ENCODE measurements around the gene PLXNB3. TPM values are rescaled to one million over a fixed set of nuclear protein-coding genes. Genes with fewer than 3 reads are reported as not detected.
"Not testable (repeated sequence)": the region's sequence is repeated elsewhere in the genome, so short reads cannot be mapped to it uniquely, and the experiment has no call there.

PLXNB3 gene
- total RNA-seq, 1 donor from 2014 or later = 0.71 TPM

DNA sequence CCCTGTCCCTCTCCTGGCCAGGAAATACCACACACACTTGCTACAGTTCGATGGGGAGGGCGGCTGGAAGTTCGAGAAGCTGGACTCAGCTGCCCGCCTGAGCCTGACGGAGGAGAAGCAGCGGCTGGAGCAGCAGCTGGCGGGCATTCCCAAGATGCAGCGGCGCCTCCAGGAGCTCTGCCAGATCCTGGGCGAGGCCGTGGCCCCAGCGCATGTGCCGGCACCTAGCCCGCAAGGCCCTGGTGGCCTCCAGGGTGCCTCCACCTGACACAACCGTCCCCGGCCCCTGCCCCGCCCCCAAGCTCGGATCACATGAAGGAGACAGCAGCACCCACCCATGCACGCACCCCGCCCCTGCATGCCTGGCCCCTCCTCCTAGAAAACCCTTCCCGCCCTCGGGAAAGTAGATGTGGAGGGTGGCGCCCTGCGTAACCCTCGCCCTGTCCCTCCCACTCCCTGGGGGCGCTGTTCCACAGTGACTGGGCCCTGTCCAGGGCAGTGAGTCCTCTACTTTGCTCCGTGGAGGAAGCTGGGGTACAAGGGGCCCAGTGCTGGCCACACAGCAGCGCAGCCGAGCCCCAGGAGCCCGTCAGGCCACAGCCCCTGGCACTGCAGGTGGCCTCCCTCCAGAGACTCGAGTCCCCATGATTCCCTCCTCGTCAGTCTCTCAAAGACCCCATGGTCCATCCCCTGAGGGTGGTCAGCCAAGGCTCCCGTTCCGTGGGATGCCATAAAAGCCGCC, 20.4 kb upstream of the PLXNB3 start:
- Histone ChIP-seq H3K4me3 (peak overlapping the region; percentile 40), H3K4me2 (peak overlapping the region; percentile 73)
- not testable (repeated sequence) for H3K9ac ChIP-seq; H3K27ac ChIP-seq; H3K9me3 ChIP-seq (ENCODE audit: low read depth); H3K27ac Mint-ChIP-seq; H3K4me1 Mint-ChIP-seq; H4K20me1 ChIP-seq (ENCODE audit: low read depth); H2AFZ ChIP-seq (replicated peaks); H3K4me3 Mint-ChIP-seq; H3F3A ChIP-seq (ENCODE audit: low read depth); H3K36me3 Mint-ChIP-seq; H3K27me3 ChIP-seq; H3K4me1 ChIP-seq; H3K36me3 ChIP-seq; H3K27me3 Mint-ChIP-seq (ENCODE audit: insufficient read depth, low read depth); H3K79me2 ChIP-seq (ENCODE audit: low read depth)
- peaks cover 12% of the 10 kb centered on the region for H3K9me3 Mint-ChIP-seq
- DNase-seq (ENCODE audit: low spot score) = peak; percentile 45
- TF ChIP-seq, protein P1, sequence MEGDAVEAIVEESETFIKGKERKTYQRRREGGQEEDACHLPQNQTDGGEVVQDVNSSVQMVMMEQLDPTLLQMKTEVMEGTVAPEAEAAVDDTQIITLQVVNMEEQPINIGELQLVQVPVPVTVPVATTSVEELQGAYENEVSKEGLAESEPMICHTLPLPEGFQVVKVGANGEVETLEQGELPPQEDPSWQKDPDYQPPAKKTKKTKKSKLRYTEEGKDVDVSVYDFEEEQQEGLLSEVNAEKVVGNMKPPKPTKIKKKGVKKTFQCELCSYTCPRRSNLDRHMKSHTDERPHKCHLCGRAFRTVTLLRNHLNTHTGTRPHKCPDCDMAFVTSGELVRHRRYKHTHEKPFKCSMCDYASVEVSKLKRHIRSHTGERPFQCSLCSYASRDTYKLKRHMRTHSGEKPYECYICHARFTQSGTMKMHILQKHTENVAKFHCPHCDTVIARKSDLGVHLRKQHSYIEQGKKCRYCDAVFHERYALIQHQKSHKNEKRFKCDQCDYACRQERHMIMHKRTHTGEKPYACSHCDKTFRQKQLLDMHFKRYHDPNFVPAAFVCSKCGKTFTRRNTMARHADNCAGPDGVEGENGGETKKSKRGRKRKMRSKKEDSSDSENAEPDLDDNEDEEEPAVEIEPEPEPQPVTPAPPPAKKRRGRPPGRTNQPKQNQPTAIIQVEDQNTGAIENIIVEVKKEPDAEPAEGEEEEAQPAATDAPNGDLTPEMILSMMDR (IDR thresholded peaks at IDR 0.05) = peak; percentile 33

DNA sequence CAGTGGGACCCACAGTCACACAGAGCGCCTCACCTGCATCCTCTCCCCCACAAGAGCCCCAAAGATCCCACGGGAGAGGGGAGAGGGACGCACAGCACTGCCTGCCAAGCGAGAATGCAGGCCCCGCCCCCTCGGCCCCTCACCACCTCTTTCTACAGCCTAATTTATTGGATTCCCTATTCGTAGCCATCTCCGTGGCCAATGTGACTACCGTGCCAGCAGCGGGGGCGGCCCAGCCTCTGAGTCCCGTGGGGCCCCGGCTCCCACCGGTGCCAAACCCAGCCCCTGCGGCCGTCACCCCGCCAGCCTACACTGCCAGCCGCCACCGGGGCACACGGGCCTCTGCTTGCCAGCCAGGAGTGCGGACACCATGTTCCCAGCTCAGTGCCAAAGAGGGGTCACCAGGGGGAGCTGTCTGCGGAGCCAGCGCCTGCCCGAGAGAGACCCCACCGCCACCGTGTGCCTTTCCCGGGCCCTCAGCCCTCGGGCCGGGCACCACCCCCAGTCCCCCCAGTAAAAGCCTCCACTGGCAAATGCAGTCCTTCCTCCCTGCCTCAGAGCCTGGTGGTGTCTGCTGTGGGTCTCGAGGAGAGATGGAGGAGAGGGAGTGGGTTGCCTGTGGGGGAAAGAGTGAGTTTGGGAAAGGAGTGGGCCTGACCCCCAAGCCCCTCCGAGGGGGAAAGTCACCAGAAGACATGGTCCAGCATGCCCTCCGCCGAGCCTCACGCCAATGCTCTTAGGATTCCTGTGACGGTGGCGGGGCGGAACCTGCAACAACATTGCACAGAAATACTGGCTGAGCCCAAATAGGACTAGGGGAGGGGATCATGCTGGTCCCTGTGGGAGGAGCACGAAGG, 19.6 kb upstream of the PLXNB3 start:
- DNase-seq (ENCODE audit: low spot score) = peak; percentile 59
- H3K4me1 Mint-ChIP-seq = peaks cover 8% of the 10 kb centered on the region
- peaks cover 13% of the 10 kb centered on the region for H3K9me3 Mint-ChIP-seq
- TF ChIP-seq, protein P1 (IDR thresholded peaks at IDR 0.05) = peak; percentile 56
- TF ChIP-seq EZH2 (IDR thresholded peaks at IDR 0.05) = no peak
- Histone ChIP-seq H2AFZ (replicated peaks) (peak overlapping the region; percentile 31), H3K4me3 (peak overlapping the region; percentile 40), H3F3A (ENCODE audit: low read depth) (no peaks in the 10 kb centered on the region), H3K9ac (no peak overlapping the region), H3K4me1 (no peaks in the 10 kb centered on the region), H3K36me3 (no peaks in the 10 kb centered on the region), H3K9me3 (ENCODE audit: low read depth) (no peaks in the 10 kb centered on the region), H3K79me2 (ENCODE audit: low read depth) (no peaks in the 10 kb centered on the region), H4K20me1 (ENCODE audit: low read depth) (no peaks in the 10 kb centered on the region), H3K27ac (no peak overlapping the region), H3K27me3 (no peaks in the 10 kb centered on the region), H3K4me2 (peak overlapping the region; percentile 73)
- peaks cover 2% of the 10 kb centered on the region for H3K27me3 Mint-ChIP-seq (ENCODE audit: insufficient read depth, low read depth)
- H3K36me3 Mint-ChIP-seq = no peaks in the 10 kb centered on the region
- no peak overlapping the region for H3K4me3 Mint-ChIP-seq
- H3K27ac Mint-ChIP-seq = no peak overlapping the region

DNA sequence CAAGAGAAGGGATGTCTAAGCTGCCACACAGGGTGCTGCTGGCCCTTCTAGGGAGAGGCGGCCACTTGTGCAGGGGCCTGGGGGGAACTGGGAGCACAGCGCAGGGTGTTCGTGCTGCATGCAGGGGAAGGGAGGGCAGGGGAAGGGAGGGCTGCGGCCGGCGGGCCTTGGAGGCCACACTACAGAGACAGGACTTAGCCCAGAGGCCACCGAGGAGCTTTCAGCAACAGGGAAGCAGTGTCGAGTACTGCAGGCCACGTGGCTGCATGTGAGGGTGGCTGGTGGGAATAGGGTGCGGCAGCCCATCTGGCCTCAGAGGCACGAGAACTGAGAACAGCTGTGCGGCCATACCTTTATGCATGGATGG, 19.0 kb upstream of the PLXNB3 start:
- not testable (repeated sequence) for H4K20me1 ChIP-seq (ENCODE audit: low read depth); H3K4me3 Mint-ChIP-seq; H3K4me2 ChIP-seq; H3K4me1 ChIP-seq; H3K9me3 ChIP-seq (ENCODE audit: low read depth); H3K79me2 ChIP-seq (ENCODE audit: low read depth); H3K9ac ChIP-seq; H3K27me3 Mint-ChIP-seq (ENCODE audit: insufficient read depth, low read depth); H3K36me3 Mint-ChIP-seq; H3K27me3 ChIP-seq; H3K36me3 ChIP-seq; H3K4me1 Mint-ChIP-seq; H3F3A ChIP-seq (ENCODE audit: low read depth); H3K27ac ChIP-seq; DNase-seq (ENCODE audit: low spot score); H3K27ac Mint-ChIP-seq
- peak overlapping the region; percentile 40 for H3K4me3 ChIP-seq
- peak overlapping the region; percentile 31 for H2AFZ ChIP-seq (replicated peaks)
- H3K9me3 Mint-ChIP-seq = peaks cover 19% of the 10 kb centered on the region

- Mint-ChIP-seq H3K27ac (no peak overlapping the region), H3K4me1 (peaks cover 5% of the 10 kb centered on the region), H3K36me3 (no peaks in the 10 kb centered on the region), H3K4me3 (no peak overlapping the region), H3K9me3 (peaks cover 21% of the 10 kb centered on the region), H3K27me3 (ENCODE audit: insufficient read depth, low read depth) (peaks cover 2% of the 10 kb centered on the region)
- Histone ChIP-seq H3K36me3 (no peaks in the 10 kb centered on the region), H3K4me2 (no peak overlapping the region), H3K27me3 (no peaks in the 10 kb centered on the region), H4K20me1 (ENCODE audit: low read depth) (no peaks in the 10 kb centered on the region), H3K79me2 (ENCODE audit: low read depth) (no peaks in the 10 kb centered on the region), H3F3A (ENCODE audit: low read depth) (no peaks in the 10 kb centered on the region), H2AFZ (replicated peaks) (no peak overlapping the region), H3K4me3 (no peak overlapping the region), H3K27ac (no peak overlapping the region), H3K4me1 (no peaks in the 10 kb centered on the region), H3K9ac (no peak overlapping the region), H3K9me3 (ENCODE audit: low read depth) (no peaks in the 10 kb centered on the region)
- no peak for DNase-seq (ENCODE audit: low spot score)
- TF ChIP-seq EZH2phosphoT487 (IDR thresholded peaks at IDR 0.05) = no peak
Measured at GRCh38 chrX:153746359-153746758, 17.7 kb upstream of the PLXNB3 start.

- not testable (repeated sequence) for H3K4me2 ChIP-seq; H3K4me1 ChIP-seq; H3K27me3 ChIP-seq; H3K4me1 Mint-ChIP-seq; H3K4me3 ChIP-seq; H3K27ac Mint-ChIP-seq; H3K27me3 Mint-ChIP-seq (ENCODE audit: insufficient read depth, low read depth); H3K27ac ChIP-seq; H4K20me1 ChIP-seq (ENCODE audit: low read depth); H3K36me3 ChIP-seq; H3K79me2 ChIP-seq (ENCODE audit: low read depth); H3K9ac ChIP-seq; H2AFZ ChIP-seq (replicated peaks); DNase-seq (ENCODE audit: low spot score); H3K9me3 ChIP-seq (ENCODE audit: low read depth); H3K36me3 Mint-ChIP-seq; H3F3A ChIP-seq (ENCODE audit: low read depth); H3K4me3 Mint-ChIP-seq
- peaks cover 21% of the 10 kb centered on the region for H3K9me3 Mint-ChIP-seq
Measured at GRCh38 chrX:153746991-153747390, 17.1 kb upstream of the PLXNB3 start.

- not testable (repeated sequence) for H3K4me1 ChIP-seq; H3K4me1 Mint-ChIP-seq; H3K9ac ChIP-seq; H3K36me3 ChIP-seq; H3K27me3 Mint-ChIP-seq (ENCODE audit: insufficient read depth, low read depth); H3K27me3 ChIP-seq; H3K27ac ChIP-seq; H3K79me2 ChIP-seq (ENCODE audit: low read depth); H4K20me1 ChIP-seq (ENCODE audit: low read depth); DNase-seq (ENCODE audit: low spot score); H3F3A ChIP-seq (ENCODE audit: low read depth); H3K4me2 ChIP-seq; H2AFZ ChIP-seq (replicated peaks); H3K9me3 ChIP-seq (ENCODE audit: low read depth); H3K27ac Mint-ChIP-seq; H3K4me3 Mint-ChIP-seq; H3K36me3 Mint-ChIP-seq; H3K4me3 ChIP-seq
- peaks cover 28% of the 10 kb centered on the region for H3K9me3 Mint-ChIP-seq
Measured at GRCh38 chrX:153749017-153749416, 15.0 kb upstream of the PLXNB3 start.
